Measurements from ENCODE around the gene ATP4A. TPM values are rescaled to one million over a fixed set of nuclear protein-coding genes. Genes with fewer than 3 reads are reported as not detected.

The ATP4A gene
- total and polyA plus RNA-seq, 9 of the 15 experiments (the other 6 are each of a cell fraction or from before 2014, with no cell fraction given): 0.15 TPM; not detected in 8

GRCh38 chr19:35612559-35613321 lies 49.3 kb upstream of the ATP4A start, which contains the start of gene HAUS5 (continued):
- TF ChIP-seq FOXM1 (IDR thresholded peaks at IDR 0.05; ENCODE audit: low read depth) (no peak), FOXM1 (CRISPR knock-in tag; IDR thresholded peaks at IDR 0.05; ENCODE audit: low read depth) (no peak), SREBF2 (CRISPR knock-in tag; IDR thresholded peaks at IDR 0.05) (no peak), KLF16 (IDR thresholded peaks at IDR 0.05) (no peak), KDM1A (IDR thresholded peaks at IDR 0.05) (no peak), SIX5 (IDR thresholded peaks at IDR 0.05; ENCODE audit: borderline replicate concordance in 1 of 2, insufficient read depth in 1 of 2, low read depth in 1 of 2, low read length in 2 of 2) (no peak; a peak in 1 of 4 replicates), FOS (IDR thresholded peaks at IDR 0.05; ENCODE audit: extremely low read depth, insufficient read length) (peak; percentile 15), RFX1 (IDR thresholded peaks at IDR 0.05) (peak; percentile 63), CTBP1 (IDR thresholded peaks at IDR 0.05; ENCODE audit: borderline replicate concordance) (peak; percentile 82), NEUROD1 (IDR thresholded peaks at IDR 0.05; ENCODE audit: borderline replicate concordance, low read depth, low read length, partially characterized antibody) (peak; percentile 32), TBP (optimal IDR thresholded peaks at IDR 0.05; ENCODE audit: low read depth, low read length) (peak; percentile 54), NELFE (IDR thresholded peaks at IDR 0.05; ENCODE audit: insufficient read depth, insufficient read length) (no peak), ZNF140 (CRISPR knock-in tag; IDR thresholded peaks at IDR 0.05) (no peak), HCFC1 (IDR thresholded peaks at IDR 0.05; ENCODE audit: low read depth, low read length) (peak; percentile 83), NCOA4 (IDR thresholded peaks at IDR 0.05; ENCODE audit: partially characterized antibody) (no peak), GMEB1 (CRISPR knock-in tag; IDR thresholded peaks at IDR 0.05) (peak; percentile 74), ZNF134 (CRISPR knock-in tag; conservative IDR thresholded peaks at IDR 0.05) (no peak), ZNF12 (CRISPR knock-in tag; IDR thresholded peaks at IDR 0.05) (no peak), ZNF165 (CRISPR knock-in tag; IDR thresholded peaks at IDR 0.05; ENCODE audit: borderline replicate concordance) (no peak), SRSF9 (IDR thresholded peaks at IDR 0.05; ENCODE audit: borderline replicate concordance, low read depth, low read length) (no peak), ZNF133 (CRISPR knock-in tag; IDR thresholded peaks at IDR 0.05) (no peak), ARID1B (IDR thresholded peaks at IDR 0.05) (no peak; the same call in 1 of the 2 replicates), TOE1 (IDR thresholded peaks at IDR 0.05; ENCODE audit: borderline replicate concordance) (0 out of 2 replicates have a peak, but pooled peaks have one; percentile 26), TOE1 (CRISPR knock-in tag; IDR thresholded peaks at IDR 0.05; ENCODE audit: borderline replicate concordance, low read depth) (no peak), GTF2A2 (tag; IDR thresholded peaks at IDR 0.05) (no peak)
- TF ChIP-seq, protein P1, sequence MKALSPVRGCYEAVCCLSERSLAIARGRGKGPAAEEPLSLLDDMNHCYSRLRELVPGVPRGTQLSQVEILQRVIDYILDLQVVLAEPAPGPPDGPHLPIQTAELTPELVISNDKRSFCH (CRISPR knock-in tag; IDR thresholded peaks at IDR 0.05): no peak
- TF ChIP-seq, protein P1 (tag; IDR thresholded peaks at IDR 0.05): peak; percentile 56

Data from K562 (cell line).